Hypothalamus (tissue), 51 donors: ENCODE data around the gene RPL15.
"Not testable (repeated sequence)": the region's sequence is repeated elsewhere in the genome, so short reads cannot be mapped to it uniquely, and the experiment has no call there.

Experiments
- DNase-seq, 51 donors: peaks; one replicate each; lab custom pipeline; 2025; lab: John Stamatoyannopoulos, UW

Gene RPL15

GRCh38 chr3:23916886-23917678 lies at the start of gene RPL15, which contains the start of gene NKIRAS1:
TSS of gene RPL15 (plus strand) at chr3:23917132. CDS start at chr3:23917860, 728 bp downstream.
TSS of gene NKIRAS1 (minus strand) at chr3:23916990. CDS start at chr3:23910904, 6,086 bp downstream.
- DNase-seq, result peak; percentile 46 to 97 (median 92)

- DNase-seq, result no peak
Measured at GRCh38 chr3:23867400-23867799, 49.5 kb upstream of the RPL15 start.

DNA sequence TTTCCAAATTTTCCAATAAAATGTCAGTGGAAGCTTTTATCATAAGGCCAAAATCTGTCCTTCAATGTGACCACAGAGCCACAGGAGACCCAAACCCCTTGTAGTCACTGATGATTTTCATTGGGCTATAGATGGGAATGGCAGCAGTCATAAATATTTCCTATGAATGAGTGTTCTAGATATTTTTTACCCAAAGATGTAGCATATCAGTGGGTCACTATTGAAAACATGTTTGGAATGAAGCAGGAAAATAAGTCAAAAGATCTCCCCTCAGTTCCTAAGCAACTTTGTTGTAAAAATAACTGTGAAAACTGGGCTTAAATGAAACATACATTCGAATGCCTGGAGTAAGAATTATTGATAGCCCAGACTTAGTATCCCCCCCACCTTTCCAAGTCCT lies 49.1 kb upstream of the RPL15 start:
- DNase-seq, result no peak

- no peak for DNase-seq
Measured at GRCh38 chr3:23869977-23870662, 46.8 kb upstream of the RPL15 start.

- not testable (repeated sequence) for DNase-seq
Measured at GRCh38 chr3:23870663-23871043, 46.3 kb upstream of the RPL15 start.

DNA sequence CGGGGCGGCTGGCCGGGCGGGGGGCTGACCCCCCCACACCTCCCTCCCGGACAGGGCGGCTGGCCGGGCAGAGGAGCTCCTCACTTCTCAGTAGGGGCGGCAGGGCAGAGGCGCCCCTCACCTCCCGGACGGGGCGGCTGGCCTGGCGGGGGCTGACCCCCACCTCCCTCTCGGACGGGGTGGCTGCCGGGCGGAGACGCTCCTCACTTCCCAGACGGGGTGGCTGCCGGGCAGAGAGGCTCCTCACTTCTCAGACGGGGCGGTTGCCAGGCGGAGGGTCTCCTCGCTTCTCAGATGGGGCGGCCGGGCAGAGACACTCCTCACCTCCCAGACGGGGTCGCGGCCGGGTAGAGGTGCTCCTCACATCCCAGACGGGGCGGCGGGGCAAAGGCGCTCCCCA lies 45.6 kb upstream of the RPL15 start:
- not testable (repeated sequence) for DNase-seq

- DNase-seq, result no peak
Measured at GRCh38 chr3:23872330-23872729, 44.6 kb upstream of the RPL15 start.

GRCh38 chr3:23873941-23874340 lies 43.0 kb upstream of the RPL15 start:
- DNase-seq, result no peak

DNA sequence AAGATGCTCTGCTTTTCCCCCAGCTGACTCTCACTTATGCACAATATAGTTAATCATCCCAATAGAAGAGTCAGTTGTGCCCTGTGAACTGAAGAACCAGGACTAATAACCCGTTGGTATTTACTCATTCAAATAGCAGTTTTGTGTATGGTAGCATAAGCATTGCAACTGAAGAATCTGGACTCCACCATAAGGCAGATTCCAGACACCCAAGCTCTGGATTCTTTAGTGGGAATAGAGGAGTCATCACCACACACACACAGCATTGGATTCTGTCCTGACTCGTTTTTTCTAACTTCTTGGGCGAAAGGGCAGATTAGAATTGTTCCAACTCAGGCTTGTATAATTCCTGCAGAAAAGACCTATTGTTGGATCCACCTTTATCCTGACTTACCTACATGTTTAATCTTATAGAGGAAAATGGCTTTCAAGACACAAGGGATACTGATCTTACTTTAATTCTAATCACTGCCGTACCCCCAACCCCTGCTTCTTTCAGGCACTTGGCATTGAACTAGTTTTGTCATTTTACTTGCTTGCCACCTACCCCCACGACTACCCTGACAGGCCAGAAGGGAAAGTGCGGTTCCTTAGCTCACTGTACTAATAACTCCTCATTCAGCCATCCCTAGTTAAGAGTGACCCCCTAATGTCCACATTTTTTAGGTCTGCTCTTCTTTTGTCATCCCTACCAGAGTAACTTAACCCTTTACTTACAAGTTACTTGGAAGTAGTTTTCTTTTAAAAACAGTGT lies 42.4 kb upstream of the RPL15 start:
- DNase-seq, result no peak

DNA sequence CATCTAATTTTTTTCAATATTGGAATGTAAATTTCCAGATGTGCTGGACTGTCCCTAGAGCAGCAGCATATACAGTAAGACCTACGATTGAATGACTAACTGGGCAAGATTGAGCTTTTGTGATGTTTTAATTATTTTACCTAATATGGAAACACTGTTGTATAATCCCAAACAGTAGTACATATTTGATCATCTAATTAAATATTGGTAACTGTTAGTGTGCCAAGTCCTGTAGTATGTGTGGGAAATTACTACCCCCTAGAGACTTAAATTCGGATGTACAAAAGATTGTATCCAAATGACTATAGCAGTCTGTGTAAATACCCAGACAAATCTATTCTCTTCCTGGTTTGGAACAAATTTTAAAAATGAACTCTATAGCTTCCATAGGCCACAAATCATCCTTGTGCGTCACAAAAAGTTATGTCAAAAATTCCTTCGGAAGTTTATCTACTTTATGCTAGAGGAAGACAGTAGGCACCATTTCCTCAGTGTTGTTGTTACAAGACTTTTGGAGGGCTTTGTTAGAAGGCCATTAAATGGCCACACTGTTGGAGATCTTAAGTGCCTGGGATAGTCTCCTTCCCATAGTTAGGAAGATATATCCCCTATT lies 41.7 kb upstream of the RPL15 start:
- DNase-seq, result no peak

GRCh38 chr3:23876923-23877322 lies 40.0 kb upstream of the RPL15 start:
- DNase-seq, result no peak

GRCh38 chr3:23877329-23877980 lies 39.5 kb upstream of the RPL15 start:
- DNase-seq, result peak in 5 of 51 donors; percentile 13 to 36 (median 23)

DNA sequence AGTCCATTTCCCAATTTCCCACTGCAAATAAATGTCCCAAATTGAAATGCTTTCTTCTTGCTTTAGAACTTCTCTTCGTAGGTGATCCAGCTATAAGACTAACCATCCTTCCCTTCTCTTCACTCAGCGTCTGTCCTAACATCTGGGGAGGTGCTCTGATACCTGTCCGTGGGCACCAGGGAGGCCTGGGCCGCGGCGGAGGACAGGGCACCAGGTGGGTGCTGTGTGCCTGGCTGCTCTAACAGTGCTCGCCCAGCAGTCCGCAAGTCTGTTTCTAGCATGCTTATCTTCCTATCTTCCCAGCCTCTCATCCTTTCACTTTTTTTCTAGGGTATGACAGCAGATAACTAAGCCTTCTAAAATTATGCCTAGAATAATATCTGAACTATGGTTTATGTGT lies 37.4 kb upstream of the RPL15 start:
- no peak for DNase-seq

- DNase-seq, result no peak
Measured at GRCh38 chr3:23880703-23881339, 36.1 kb upstream of the RPL15 start.

DNA sequence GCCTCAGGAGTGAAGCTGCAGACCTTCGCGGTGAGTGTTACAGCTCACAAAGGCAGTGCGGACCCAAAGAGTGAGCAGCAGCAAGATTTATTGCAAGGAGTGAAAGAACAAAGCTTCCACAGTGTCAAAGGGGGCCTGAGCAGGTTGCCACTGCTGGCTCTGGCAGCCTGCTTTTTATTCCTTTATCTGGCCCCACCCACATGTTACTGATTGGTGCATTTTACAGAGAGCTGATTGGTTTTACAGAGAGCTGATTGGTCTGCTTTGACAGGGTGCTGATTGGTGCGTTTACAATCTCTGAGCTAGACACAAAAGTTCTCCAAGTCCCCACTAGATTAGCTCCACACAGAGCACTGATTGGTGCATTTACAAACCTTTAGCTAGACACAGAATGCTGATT lies 34.9 kb upstream of the RPL15 start:
- not testable (repeated sequence) for DNase-seq

DNA sequence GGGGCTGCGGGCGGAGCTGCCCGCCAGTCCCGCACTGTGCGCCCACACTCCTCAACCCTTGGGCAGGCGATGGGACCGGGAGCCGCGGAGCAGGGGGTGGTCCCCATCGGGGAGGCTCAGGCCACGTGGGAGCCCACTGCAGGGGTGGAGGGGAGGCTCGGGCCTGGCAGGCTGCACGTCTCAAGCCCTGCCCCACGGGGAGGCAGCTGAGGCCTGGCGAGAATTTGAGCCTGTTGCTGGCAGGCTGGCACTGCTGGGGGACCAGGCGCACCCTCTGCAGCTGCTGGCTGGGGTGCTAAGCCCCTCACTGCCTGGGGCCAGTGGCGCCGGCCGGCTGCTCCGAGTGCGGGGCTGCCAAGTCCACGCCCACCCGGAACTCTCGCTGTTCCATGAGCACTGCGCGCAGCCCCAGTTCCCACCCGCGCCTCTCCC lies 34.4 kb upstream of the RPL15 start:
- no peak for DNase-seq

- no peak for DNase-seq
Measured at GRCh38 chr3:23884481-23884880, 32.5 kb upstream of the RPL15 start.

DNA sequence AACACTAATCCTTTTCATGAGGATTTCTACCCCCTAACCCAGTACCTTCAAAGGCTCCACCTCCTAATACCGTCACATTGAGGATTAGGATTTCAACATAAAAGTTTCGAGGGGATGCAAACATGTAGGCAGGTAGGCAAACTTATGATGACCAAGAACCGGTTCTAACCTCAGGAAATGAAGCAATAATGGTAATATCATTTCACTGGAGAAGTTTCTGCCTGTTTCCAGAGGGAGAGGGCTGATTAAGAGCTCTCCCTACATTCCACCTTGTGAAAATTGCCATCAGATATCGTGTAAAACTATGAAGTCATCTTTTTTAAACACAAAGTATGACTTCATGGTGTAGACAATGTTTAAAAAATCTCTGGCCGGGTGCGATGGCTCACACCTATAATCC lies 31.7 kb upstream of the RPL15 start:
- DNase-seq, result no peak

- no peak for DNase-seq
Measured at GRCh38 chr3:23886311-23886710, 30.6 kb upstream of the RPL15 start.
